Measurements from ENCODE around the gene CD226. TPM values are rescaled to one million over a fixed set of nuclear protein-coding genes. Genes with fewer than 3 reads are reported as not detected.

Gene CD226
- total and polyA plus RNA-seq, 2 of the 4 experiments (the other 2 are of a cell fraction) = 0.29 to 1.1 TPM

DNA sequence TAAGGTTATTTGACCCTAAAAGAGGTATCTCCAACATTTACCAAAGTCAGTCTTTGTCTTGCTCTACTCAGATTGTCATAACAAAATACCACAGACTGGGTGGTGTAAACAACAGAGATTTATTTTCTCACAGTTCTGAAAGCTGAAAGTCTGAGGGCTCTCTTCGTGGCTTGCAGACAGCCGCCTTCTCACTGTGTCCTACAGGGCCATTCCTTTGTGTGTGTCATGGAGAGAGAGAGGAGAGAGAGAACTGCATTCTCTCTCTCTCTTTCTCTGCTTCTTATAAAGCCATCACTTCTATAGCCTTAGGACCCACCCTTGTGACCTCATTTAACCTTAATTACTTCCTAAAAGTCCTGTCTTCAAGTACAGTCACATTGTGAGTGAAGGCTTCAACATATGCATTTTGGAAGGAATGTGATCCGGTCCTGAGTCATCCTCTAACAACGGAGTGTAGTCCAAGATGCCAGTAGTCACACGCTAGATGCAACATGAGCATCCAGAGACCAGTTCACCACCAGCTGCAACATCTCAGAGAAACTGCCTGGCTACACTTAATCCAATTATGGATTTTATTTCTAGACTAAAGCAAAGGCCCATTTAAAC is 130.2 kb downstream of the CD226 start:
- Histone ChIP-seq H2BK15ac (ENCODE audit: low read depth, low read length) (peak overlapping the region; percentile 93; the same call in 1 of the 3 replicates), H2AK9ac (replicated peaks; ENCODE audit: low read depth, low read length, poor library complexity) (no peak overlapping the region), H3K18ac (ENCODE audit: low read depth, low read length) (peak overlapping the region; percentile 82), H3K79me1 (ENCODE audit: low read depth in 1 of 2, low read length in 2 of 2) (no peaks in the 10 kb centered on the region), H2BK20ac (ENCODE audit: low read depth, low read length) (peak overlapping the region; percentile 98), H3K4me3 (ENCODE audit: insufficient read depth, low read depth, low read length) (no peak overlapping the region), H3K23ac (ENCODE audit: low read depth, low read length) (peak overlapping the region; percentile 94), H3K4me1 (ENCODE audit: control insufficient read depth, insufficient read depth, low read length) (peaks cover 10% of the 10 kb centered on the region), H3K9ac (ENCODE audit: low read depth, low read length) (peak overlapping the region; percentile 16; the same call in 1 of the 2 replicates), H3K27ac (ENCODE audit: insufficient read depth, low read length) (peak overlapping the region; percentile 92; the same call in 1 of the 2 replicates), H3K14ac (replicated peaks; ENCODE audit: low read depth, low read length) (peak overlapping the region; percentile 51), H3K27me3 (ENCODE audit: control insufficient read depth, insufficient read depth, low read length) (no peaks in the 10 kb centered on the region), H4K91ac (ENCODE audit: insufficient read depth, low read depth, low read length) (peak overlapping the region; percentile 39; the same call in 1 of the 2 replicates), H3K9me1 (ENCODE audit: insufficient read depth, low read length) (peaks cover 5% of the 10 kb centered on the region; the same call in 1 of the 2 replicates), H4K8ac (ENCODE audit: low read depth in 2 of 2, low read length in 2 of 2) (peak overlapping the region in 1 of 2 experiments; percentile 78; a peak in 3 of 4 replicates), H3K4ac (ENCODE audit: low read depth, low read length) (peak overlapping the region; percentile 85), H2BK120ac (ENCODE audit: low read depth, low read length) (peak overlapping the region; percentile 98), H4K20me1 (ENCODE audit: insufficient read depth, low read length) (no peaks in the 10 kb centered on the region), H2AFZ (replicated peaks; ENCODE audit: low read length, poor library complexity) (peak overlapping the region; percentile 64), H2BK5ac (ENCODE audit: low read depth, low read length, poor library complexity, severe bottlenecking) (peak overlapping the region; percentile 94), H3K56ac (ENCODE audit: extremely low read depth, insufficient read depth, low read length) (peak overlapping the region; percentile 82), H4K5ac (ENCODE audit: low read depth, low read length) (peak overlapping the region; percentile 29), H3K36me3 (ENCODE audit: control insufficient read depth, insufficient read depth, low read length) (no peaks in the 10 kb centered on the region), H2AK5ac (ENCODE audit: low read depth, low read length) (peak overlapping the region; percentile 44), H3K4me2 (ENCODE audit: low read depth, low read length) (peak overlapping the region; percentile 34), H3K9me3 (ENCODE audit: control insufficient read depth, insufficient read depth, low read length) (no peaks in the 10 kb centered on the region)
- no peak; the same call in 1 of the 2 replicates for TF ChIP-seq RAD21 (IDR thresholded peaks at IDR 0.05; ENCODE audit: low read length)
- no peak for TF ChIP-seq BHLHE40 (IDR thresholded peaks at IDR 0.05; ENCODE audit: low read depth, low read length)
- TF ChIP-seq, protein P1, sequence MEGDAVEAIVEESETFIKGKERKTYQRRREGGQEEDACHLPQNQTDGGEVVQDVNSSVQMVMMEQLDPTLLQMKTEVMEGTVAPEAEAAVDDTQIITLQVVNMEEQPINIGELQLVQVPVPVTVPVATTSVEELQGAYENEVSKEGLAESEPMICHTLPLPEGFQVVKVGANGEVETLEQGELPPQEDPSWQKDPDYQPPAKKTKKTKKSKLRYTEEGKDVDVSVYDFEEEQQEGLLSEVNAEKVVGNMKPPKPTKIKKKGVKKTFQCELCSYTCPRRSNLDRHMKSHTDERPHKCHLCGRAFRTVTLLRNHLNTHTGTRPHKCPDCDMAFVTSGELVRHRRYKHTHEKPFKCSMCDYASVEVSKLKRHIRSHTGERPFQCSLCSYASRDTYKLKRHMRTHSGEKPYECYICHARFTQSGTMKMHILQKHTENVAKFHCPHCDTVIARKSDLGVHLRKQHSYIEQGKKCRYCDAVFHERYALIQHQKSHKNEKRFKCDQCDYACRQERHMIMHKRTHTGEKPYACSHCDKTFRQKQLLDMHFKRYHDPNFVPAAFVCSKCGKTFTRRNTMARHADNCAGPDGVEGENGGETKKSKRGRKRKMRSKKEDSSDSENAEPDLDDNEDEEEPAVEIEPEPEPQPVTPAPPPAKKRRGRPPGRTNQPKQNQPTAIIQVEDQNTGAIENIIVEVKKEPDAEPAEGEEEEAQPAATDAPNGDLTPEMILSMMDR (conservative IDR thresholded peaks at IDR 0.05; ENCODE audit: low read depth, low read length) = no peak
- TF ChIP-seq RCOR1 (IDR thresholded peaks at IDR 0.05; ENCODE audit: insufficient replicate concordance, low read length) = peak; percentile 70
- peak; percentile 19; the same call in 1 of the 2 replicates for TF ChIP-seq CEBPB (IDR thresholded peaks at IDR 0.05; ENCODE audit: low read depth, low read length)
- TF ChIP-seq MAFK (IDR thresholded peaks at IDR 0.05; ENCODE audit: low read depth, low read length) = peak; percentile 28; the same call in 1 of the 2 replicates
- no peak for TF ChIP-seq RFX5 (IDR thresholded peaks at IDR 0.05; ENCODE audit: low read depth, low read length)
- peak; percentile 21; the same call in 1 of the 2 replicates for TF ChIP-seq NFE2L2 (IDR thresholded peaks at IDR 0.05; ENCODE audit: low read depth, low read length)
- peak; percentile 77 for TF ChIP-seq FOS (IDR thresholded peaks at IDR 0.05; ENCODE audit: low read depth, low read length)
- no peak for TF ChIP-seq MAZ (IDR thresholded peaks at IDR 0.05; ENCODE audit: borderline replicate concordance, low read depth, low read length)
- TF ChIP-seq, protein P2, sequence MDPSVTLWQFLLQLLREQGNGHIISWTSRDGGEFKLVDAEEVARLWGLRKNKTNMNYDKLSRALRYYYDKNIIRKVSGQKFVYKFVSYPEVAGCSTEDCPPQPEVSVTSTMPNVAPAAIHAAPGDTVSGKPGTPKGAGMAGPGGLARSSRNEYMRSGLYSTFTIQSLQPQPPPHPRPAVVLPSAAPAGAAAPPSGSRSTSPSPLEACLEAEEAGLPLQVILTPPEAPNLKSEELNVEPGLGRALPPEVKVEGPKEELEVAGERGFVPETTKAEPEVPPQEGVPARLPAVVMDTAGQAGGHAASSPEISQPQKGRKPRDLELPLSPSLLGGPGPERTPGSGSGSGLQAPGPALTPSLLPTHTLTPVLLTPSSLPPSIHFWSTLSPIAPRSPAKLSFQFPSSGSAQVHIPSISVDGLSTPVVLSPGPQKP (IDR thresholded peaks at IDR 0.05; ENCODE audit: borderline replicate concordance, low read depth, low read length) = no peak
- no peak for TF ChIP-seq CHD1 (IDR thresholded peaks at IDR 0.05; ENCODE audit: low read depth, low read length)
- ATAC-seq (ENCODE audit: low read depth) (peak; percentile 96), DNase-seq (peak; percentile 98)
- BruUV-seq (replicated peaks) = no TSS peak
- ChIA-PET CTCF (no interaction called here), POLR2A (ENCODE audit: unreplicated experiment) (no interaction called here)
- in situ Hi-C loops (cut with MboI; ENCODE audit: low sequenced_read_pairs) = no loop called here
- WGBS, 2 experiments (ENCODE audit: extremely low coverage in 2 of 2, insufficient read length in 1 of 2) = 0% methylated on average over 1 of the region's 5 CpGs; no CpG with 5 or more reads in 1 of the 2 experiments
- dilution Hi-C loops (cut with HindIII; ENCODE audit: low sequenced_read_pairs, unreplicated experiment) = no loop called here
- intact Hi-C loops (cut with micrococcal nuclease) = loop anchor here (1.0 kb wide), 1 partner anchor 23 kb away; no protein-coding TSS in a partner anchor

Measured in IMR-90 (cell line).